ENCODE data around the gene U2AF1L4.
A peak's percentile ranks its signal among the peaks of the same experiment; 100 is the strongest.

Gene U2AF1L4

DNA sequence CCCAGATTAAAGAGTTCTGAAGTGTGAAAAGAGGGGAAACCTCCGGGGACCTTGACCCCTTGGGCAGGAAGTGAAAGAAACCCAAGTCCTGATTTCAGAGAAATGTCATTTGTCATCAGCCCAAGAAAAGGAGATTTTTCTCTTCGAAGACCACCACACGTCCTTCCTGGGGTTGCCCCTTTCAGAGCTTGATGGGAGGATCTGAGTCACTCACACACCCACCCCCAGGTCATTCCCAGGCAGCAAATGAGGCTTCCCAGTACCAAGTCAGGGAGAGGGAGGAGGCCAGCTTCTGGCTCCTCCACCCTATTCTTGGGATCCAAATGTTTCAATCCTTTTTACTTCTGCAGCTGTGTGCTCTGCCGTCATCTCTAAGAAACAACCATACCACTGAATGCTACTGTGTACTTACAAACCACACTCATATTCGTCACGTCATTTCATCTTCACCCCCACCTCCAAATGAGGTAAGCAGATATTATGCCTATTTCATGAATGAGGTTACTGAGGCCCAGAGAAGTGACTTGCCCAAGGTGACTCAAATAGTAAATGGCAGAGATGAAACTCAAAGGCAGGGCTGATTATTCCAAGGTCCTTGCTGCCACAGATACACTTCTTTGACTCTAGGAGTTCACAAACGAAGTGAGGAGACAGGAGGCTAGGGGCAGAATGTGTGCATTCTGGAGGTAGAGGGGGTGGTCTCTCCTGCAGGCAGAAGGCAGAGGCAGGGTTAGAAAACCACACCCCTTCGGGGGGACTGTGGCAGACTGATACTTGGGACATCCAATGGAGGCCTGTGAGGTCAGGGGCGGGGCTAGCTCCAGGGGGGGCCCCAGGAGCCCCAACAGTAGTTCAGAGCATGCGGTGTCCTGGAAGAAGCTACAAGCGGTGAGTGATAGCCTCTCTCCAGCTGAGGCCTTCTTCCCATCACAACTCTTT, 32.4 kb downstream of the U2AF1L4 start:
- no peak for DNase-seq (ENCODE audit: low read depth)

- no peak for DNase-seq (ENCODE audit: low read depth)
These were observed 34.2 kb downstream of the U2AF1L4 start for GRCh38 chr19:35710784-35711723.

DNA sequence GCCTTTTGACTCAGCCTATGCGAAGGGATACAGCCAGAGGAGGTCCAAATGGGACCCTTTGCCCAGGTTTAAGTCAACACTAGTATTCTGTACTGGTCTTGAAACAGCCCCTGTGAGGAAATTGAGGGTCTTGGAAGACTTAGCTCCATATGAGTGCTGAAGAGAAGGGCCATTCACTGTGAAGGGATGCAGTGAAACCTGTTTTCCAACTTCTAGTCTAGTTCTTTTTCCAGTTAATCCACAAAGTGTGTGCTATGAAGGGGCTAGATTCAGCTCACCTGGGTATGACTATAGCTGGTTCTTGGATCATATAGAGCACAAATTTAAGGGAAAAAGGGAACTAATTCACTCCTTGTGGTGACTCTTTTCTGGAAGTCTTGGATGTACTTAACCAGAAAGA, 36.8 kb downstream of the U2AF1L4 start:
- DNase-seq (ENCODE audit: low read depth) = no peak

- DNase-seq (ENCODE audit: low read depth) = peak; percentile 27
These were observed 41.0 kb downstream of the U2AF1L4 start, which contains the start of gene ZBTB32 for GRCh38 chr19:35704218-35704617. TSS of gene ZBTB32 (plus strand) at chr19:35704558. CDS start at chr19:35714627, 10,069 bp downstream.

GRCh38 chr19:35703343-35703742, 41.9 kb downstream of the U2AF1L4 start:
- DNase-seq (ENCODE audit: low read depth) = no peak

GRCh38 chr19:35702223-35703012, 42.8 kb downstream of the U2AF1L4 start:
- DNase-seq (ENCODE audit: low read depth) = peak; percentile 98

GRCh38 chr19:35696835-35697234, 48.4 kb downstream of the U2AF1L4 start:
- DNase-seq (ENCODE audit: low read depth) = no peak

DNA sequence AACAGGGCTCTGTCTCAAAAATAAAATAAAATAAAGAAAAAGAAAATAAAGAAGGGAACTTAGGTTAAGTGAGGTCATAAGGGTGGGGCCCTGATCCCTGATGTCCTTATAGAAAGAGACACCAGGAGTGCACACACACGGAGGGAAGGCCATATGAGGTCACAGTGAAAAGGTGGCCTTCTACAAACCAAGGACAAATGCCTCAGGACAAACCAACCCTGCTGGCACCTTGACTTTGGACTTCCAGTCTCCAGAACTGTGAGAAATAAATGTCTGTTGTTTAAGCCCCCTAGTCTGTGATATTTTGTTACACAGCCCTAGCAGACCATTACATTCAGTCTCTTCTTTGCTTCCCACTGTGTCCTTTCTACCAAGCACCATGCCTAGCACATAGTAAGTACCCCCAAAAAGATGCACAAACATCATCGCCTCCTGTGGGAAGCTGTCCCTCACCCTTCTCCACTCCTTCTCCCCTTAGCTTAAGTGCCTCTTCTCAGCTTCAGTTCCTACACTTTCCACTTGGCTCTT, 49.3 kb downstream of the U2AF1L4 start:
- DNase-seq (ENCODE audit: low read depth) = no peak

DNA sequence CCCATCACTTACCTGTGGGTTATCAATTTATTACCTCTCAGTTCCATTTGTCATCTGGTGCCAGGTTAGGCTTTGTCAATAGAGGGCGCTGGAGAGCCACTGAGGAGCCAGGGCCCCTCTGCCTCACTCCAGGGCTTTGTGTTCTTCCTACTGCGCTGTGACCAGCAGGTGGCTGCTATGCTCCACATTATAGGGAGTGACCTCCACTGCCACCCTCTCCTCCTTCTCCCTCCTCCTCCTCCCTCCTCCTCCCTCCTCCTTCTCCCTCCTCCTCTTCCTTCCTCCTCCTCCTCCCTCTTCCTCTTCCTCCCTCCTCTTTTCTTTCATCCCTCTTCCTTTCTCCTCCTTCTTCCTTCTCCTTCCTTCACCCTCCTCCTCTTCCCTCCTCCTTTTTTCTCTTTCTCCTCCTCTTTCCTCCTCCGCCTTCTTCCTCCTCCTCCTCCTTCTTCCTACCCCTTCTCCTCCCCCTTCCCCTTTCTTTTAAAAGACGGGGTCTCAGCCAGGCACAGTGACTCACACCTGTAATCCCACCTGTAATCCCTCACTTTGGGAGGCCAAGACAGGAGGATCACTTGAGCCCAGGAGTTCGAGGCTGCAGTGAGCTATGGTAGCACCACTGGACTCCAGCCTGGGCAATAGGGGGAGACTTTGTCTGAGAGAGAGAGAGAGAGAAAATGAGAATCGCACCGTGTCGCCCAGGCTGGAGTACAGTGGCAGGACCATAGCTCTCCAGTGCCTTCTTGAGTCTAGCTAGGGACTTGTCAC, 51.2 kb downstream of the U2AF1L4 start:
- DNase-seq (ENCODE audit: low read depth) = peak; percentile 76

GRCh38 chr19:35693422-35693821, 51.8 kb downstream of the U2AF1L4 start:
- no peak for DNase-seq (ENCODE audit: low read depth)
